CD8-positive, alpha-beta memory T cell (primary cell): ENCODE data around the gene CACNA1D. TPM values are rescaled to one million over a fixed set of nuclear protein-coding genes. Genes with fewer than 3 reads are reported as not detected.

ENCODE experiments used
- CTCF ChIA-PET: fragments of 350-600 bp; sonication (Branson Sonifier 250); formaldehyde crosslinking; loops from one replicate; lab custom pipeline; 2021; ENCODE audit warnings: antibody characterized with exemption; lab: Charles Lee
- POLR2A ChIA-PET: fragments of 350-600 bp; sonication (Branson Sonifier 250); formaldehyde crosslinking; loops from one replicate; lab custom pipeline; 2021; ENCODE audit warnings: antibody characterized with exemption; lab: Charles Lee
- DNase-seq, 5 donors: peaks; one replicate each; pipeline versions ENCODE4 v3.0.0 to v3.0.0-alpha.2; 2020 to 2022; ENCODE audit warnings: mixed read lengths in 1 of 5
- H3K27ac ChIP-seq: one replicate; pipeline ENCODE4 v1.7.0; 2013; ENCODE audit warnings: low read depth, mild to moderate bottlenecking, low read length, moderate library complexity
- H3K27me3 ChIP-seq: 2 replicates; pipeline ENCODE4 v1.7.0; 2013; ENCODE audit warnings: low read length, mild to moderate bottlenecking; ENCODE audit not compliant: insufficient read depth, poor library complexity, severe bottlenecking
- H3K36me3 ChIP-seq: 2 replicates; pipeline ENCODE4 v1.7.0; 2013; ENCODE audit warnings: mild to moderate bottlenecking, low read length, moderate library complexity; ENCODE audit not compliant: insufficient read depth
- H3K4me1 ChIP-seq: 2 replicates; pipeline ENCODE4 v1.7.0; 2013; ENCODE audit warnings: mild to moderate bottlenecking, low read length, moderate library complexity; ENCODE audit not compliant: insufficient read depth
- H3K4me3 ChIP-seq: 2 replicates; pipeline ENCODE4 v1.7.0; 2013; ENCODE audit warnings: mild to moderate bottlenecking, low read length
- H3K9me3 ChIP-seq: 2 replicates; pipeline ENCODE4 v1.7.0; 2013; ENCODE audit warnings: mild to moderate bottlenecking, low read length
- H3K27ac Mint-ChIP-seq, 8 donors: one replicate each; pipeline ENCODE4 v1.8.0; 2020 to 2021; ENCODE audit warnings: mixed read lengths in 8 of 8, mild to moderate bottlenecking in 6 of 8, inconsistent platforms in 3 of 8, moderate library complexity in 3 of 8
- H3K27me3 Mint-ChIP-seq, 2 donors: one replicate each; pipeline ENCODE4 v1.8.0; 2020 to 2021; ENCODE audit warnings: mixed read lengths in 2 of 2, mild to moderate bottlenecking in 1 of 2, moderate library complexity in 1 of 2
- H3K36me3 Mint-ChIP-seq, 3 donors: one replicate each; pipeline ENCODE4 v1.8.0; 2020 to 2021; ENCODE audit warnings: mixed read lengths in 3 of 3, inconsistent platforms in 1 of 3, mild to moderate bottlenecking in 1 of 3
- H3K4me1 Mint-ChIP-seq, 3 donors: one replicate each; pipeline ENCODE4 v1.8.0; 2020 to 2021; ENCODE audit warnings: mixed read lengths in 3 of 3, inconsistent platforms in 1 of 3, mild to moderate bottlenecking in 1 of 3
- H3K4me3 Mint-ChIP-seq, 7 donors: one replicate each; pipeline ENCODE4 v1.8.0; 2020 to 2021; ENCODE audit warnings: mixed read lengths in 7 of 7, mild to moderate bottlenecking in 6 of 7, moderate library complexity in 4 of 7, inconsistent platforms in 2 of 7
- H3K9me3 Mint-ChIP-seq, 5 donors: one replicate each; pipeline ENCODE4 v1.8.0; 2020 to 2022; ENCODE audit warnings: mixed read lengths in 5 of 5, mild to moderate bottlenecking in 3 of 5, moderate library complexity in 2 of 5, inconsistent platforms in 1 of 5
- polyA plus RNA-seq: library from polyadenylated mRNA; unstranded; fragments of 300-500 nt; fragmentation: Illumina TruSeq; gene quantifications from one replicate; pipeline ENCODE4 v1.2.3, GENCODE V29; 2021
- total RNA-seq, 2 experiments: library from RNA; stranded (reverse); gene quantifications; one replicate each; pipeline ENCODE4 v1.2.3, GENCODE V29; 2021

The CACNA1D gene
- total and polyA plus RNA-seq, 3 experiments from 2014 or later: 0.02 to 0.78 (median 0.26) TPM

DNA sequence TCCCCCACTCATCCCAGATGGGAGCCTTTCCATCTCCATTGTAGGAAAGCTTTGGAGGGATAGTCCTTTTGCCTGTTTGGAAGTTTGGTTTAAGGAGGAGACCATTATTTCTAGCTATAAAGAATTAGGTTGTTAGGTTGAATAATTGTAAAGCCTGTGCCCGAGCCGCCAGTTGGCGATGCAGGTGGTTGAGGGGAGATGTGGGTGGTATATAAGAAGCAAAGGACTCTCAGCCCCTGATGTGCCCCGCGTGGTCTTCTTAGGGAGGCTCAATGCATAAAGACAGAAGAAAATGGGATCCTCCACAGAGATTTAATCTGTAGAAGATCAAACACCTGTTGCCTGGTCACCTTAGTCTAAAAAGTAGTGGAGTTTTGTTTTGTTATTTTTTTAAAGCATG, 296.1 kb downstream of the CACNA1D start:
- POLR2A ChIA-PET: no interaction called here
- H3K27ac Mint-ChIP-seq: no peak overlapping the region
- no peak overlapping the region for H3K4me3 Mint-ChIP-seq
- no peaks in the 10 kb centered on the region for H3K4me1 Mint-ChIP-seq
- H3K27ac ChIP-seq: no peak overlapping the region
- no peaks in the 10 kb centered on the region for H3K36me3 ChIP-seq
- CTCF ChIA-PET: no interaction called here
- no peaks in the 10 kb centered on the region for H3K27me3 ChIP-seq
- peaks cover 4 to 16% of the 10 kb centered on the region in 2 donors for H3K27me3 Mint-ChIP-seq
- DNase-seq: no peak
- H3K4me3 ChIP-seq: no peak overlapping the region
- H3K9me3 ChIP-seq: no peaks in the 10 kb centered on the region
- no peaks in the 10 kb centered on the region for H3K36me3 Mint-ChIP-seq
- no peaks in the 10 kb centered on the region for H3K9me3 Mint-ChIP-seq
- no peaks in the 10 kb centered on the region for H3K4me1 ChIP-seq

DNA sequence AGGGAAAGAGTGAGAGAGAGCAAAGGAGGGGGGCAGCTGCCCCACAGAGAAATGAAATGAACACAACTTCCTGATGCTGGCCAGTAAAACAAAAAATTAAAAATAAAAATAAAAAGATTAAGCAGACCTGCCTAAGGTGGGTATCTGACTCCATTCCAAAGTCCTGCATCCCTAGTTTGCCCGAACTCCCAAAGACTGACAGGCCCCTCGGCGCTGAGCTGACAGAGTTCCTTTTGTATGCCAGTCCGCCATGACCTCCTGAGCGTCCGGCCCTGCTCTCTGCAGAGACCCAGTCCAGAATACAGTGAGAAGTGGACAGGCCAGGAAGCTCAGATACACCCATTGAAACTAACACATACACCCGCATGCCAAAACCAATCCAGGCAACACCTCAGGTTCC, 296.9 kb downstream of the CACNA1D start:
- H3K9me3 Mint-ChIP-seq: no peaks in the 10 kb centered on the region
- CTCF ChIA-PET: no interaction called here
- H3K27ac ChIP-seq: no peak overlapping the region
- no peaks in the 10 kb centered on the region for H3K36me3 Mint-ChIP-seq
- H3K27me3 Mint-ChIP-seq: peaks cover 4 to 16% of the 10 kb centered on the region in 2 donors
- H3K4me1 Mint-ChIP-seq: no peaks in the 10 kb centered on the region
- H3K9me3 ChIP-seq: no peaks in the 10 kb centered on the region
- H3K4me3 ChIP-seq: no peak overlapping the region
- H3K36me3 ChIP-seq: no peaks in the 10 kb centered on the region
- POLR2A ChIA-PET: no interaction called here
- H3K4me3 Mint-ChIP-seq: no peak overlapping the region
- no peaks in the 10 kb centered on the region for H3K27me3 ChIP-seq
- no peak overlapping the region for H3K27ac Mint-ChIP-seq
- H3K4me1 ChIP-seq: no peaks in the 10 kb centered on the region
- no peak for DNase-seq

DNA sequence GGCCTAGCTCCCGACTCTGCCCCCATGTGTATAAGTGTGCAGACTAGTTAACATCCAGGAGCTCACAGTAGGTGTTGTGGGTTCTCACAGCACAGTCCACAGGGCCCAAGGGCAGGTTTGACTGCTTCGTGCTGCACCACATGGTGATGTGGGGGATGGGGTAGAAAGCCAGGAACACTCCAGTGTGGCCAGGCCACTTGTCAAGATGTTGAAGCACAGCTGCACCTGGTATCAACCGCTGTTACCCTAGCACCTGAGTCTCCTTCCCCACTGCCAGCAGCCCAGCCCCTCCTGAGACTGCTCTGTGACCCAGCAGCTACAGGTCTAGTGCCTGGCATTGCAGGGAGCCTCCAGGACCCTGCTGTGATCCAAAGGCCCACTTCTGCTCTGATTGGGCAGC, 298.5 kb downstream of the CACNA1D start:
- CTCF ChIA-PET: no interaction called here
- no peaks in the 10 kb centered on the region for H3K36me3 Mint-ChIP-seq
- H3K27ac Mint-ChIP-seq: no peak overlapping the region
- no peak overlapping the region for H3K4me3 Mint-ChIP-seq
- no peaks in the 10 kb centered on the region for H3K9me3 Mint-ChIP-seq
- no peak for DNase-seq
- H3K4me3 ChIP-seq: no peak overlapping the region
- no peaks in the 10 kb centered on the region for H3K27me3 ChIP-seq
- H3K4me1 Mint-ChIP-seq: no peaks in the 10 kb centered on the region
- POLR2A ChIA-PET: no interaction called here
- H3K9me3 ChIP-seq: no peaks in the 10 kb centered on the region
- no peaks in the 10 kb centered on the region for H3K4me1 ChIP-seq
- no peak overlapping the region for H3K27ac ChIP-seq
- H3K27me3 Mint-ChIP-seq: peaks cover 3 to 8% of the 10 kb centered on the region in 2 donors
- H3K36me3 ChIP-seq: no peaks in the 10 kb centered on the region

DNA sequence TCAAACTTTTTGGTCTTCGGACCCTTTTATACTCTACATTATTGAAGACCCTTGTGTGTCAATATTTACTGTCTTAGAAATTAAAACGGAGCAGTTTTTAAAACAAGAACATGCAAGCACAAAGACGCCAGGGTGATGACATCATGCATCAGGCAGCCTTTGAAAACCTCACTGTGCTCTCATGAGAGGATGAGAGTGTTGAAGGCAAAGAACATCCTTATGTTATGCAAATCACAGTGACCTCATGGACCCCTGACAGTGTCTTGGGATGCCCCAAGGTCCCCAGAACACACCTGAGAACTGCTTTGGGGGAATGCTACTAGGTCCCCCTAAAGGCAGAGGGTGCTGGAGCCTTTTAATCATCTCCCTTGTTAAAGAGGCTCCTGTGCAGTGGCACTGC, 300.2 kb downstream of the CACNA1D start:
- no peaks in the 10 kb centered on the region for H3K9me3 Mint-ChIP-seq
- ChIA-PET CTCF (no interaction called here), POLR2A (no interaction called here)
- H3K27me3 ChIP-seq: no peaks in the 10 kb centered on the region
- no peaks in the 10 kb centered on the region for H3K9me3 ChIP-seq
- H3K27ac Mint-ChIP-seq: no peak overlapping the region
- no peak for DNase-seq
- H3K4me1 Mint-ChIP-seq: no peaks in the 10 kb centered on the region
- H3K4me3 Mint-ChIP-seq: no peak overlapping the region
- H3K27me3 Mint-ChIP-seq: peaks cover 1 to 5% of the 10 kb centered on the region in 2 donors
- H3K36me3 Mint-ChIP-seq: no peaks in the 10 kb centered on the region
- H3K4me1 ChIP-seq: no peaks in the 10 kb centered on the region
- H3K27ac ChIP-seq: no peak overlapping the region
- H3K4me3 ChIP-seq: no peak overlapping the region
- no peaks in the 10 kb centered on the region for H3K36me3 ChIP-seq

DNA sequence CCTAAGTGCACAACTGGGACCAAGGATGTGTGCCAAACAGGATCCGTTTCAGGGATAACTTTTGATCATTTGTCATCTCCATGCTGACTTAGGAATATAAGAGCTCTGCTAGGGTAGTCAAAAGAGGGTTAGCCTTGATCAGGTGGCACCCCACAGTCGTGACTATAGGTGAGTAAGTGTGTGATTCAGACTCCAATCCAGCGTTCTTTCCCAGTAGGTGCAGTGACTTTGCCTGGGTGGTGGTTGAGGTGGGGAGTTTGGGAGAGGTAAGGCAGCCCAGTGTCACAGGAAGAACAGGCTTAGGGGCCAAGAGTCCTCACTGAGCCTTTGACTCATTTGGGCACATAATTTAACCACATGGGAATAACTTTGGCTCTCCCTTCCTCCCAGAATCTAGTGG, 300.8 kb downstream of the CACNA1D start:
- H3K27ac Mint-ChIP-seq: no peak overlapping the region
- H3K9me3 ChIP-seq: no peaks in the 10 kb centered on the region
- ChIA-PET POLR2A (no interaction called here), CTCF (no interaction called here)
- H3K27ac ChIP-seq: no peak overlapping the region
- DNase-seq: no peak
- no peak overlapping the region for H3K4me3 ChIP-seq
- H3K36me3 Mint-ChIP-seq: no peaks in the 10 kb centered on the region
- no peaks in the 10 kb centered on the region for H3K36me3 ChIP-seq
- no peaks in the 10 kb centered on the region for H3K27me3 ChIP-seq
- no peaks in the 10 kb centered on the region for H3K4me1 Mint-ChIP-seq
- no peaks in the 10 kb centered on the region for H3K4me1 ChIP-seq
- H3K9me3 Mint-ChIP-seq: no peaks in the 10 kb centered on the region
- H3K27me3 Mint-ChIP-seq: peaks cover 1 to 7% of the 10 kb centered on the region in 2 donors
- H3K4me3 Mint-ChIP-seq: no peak overlapping the region

DNA sequence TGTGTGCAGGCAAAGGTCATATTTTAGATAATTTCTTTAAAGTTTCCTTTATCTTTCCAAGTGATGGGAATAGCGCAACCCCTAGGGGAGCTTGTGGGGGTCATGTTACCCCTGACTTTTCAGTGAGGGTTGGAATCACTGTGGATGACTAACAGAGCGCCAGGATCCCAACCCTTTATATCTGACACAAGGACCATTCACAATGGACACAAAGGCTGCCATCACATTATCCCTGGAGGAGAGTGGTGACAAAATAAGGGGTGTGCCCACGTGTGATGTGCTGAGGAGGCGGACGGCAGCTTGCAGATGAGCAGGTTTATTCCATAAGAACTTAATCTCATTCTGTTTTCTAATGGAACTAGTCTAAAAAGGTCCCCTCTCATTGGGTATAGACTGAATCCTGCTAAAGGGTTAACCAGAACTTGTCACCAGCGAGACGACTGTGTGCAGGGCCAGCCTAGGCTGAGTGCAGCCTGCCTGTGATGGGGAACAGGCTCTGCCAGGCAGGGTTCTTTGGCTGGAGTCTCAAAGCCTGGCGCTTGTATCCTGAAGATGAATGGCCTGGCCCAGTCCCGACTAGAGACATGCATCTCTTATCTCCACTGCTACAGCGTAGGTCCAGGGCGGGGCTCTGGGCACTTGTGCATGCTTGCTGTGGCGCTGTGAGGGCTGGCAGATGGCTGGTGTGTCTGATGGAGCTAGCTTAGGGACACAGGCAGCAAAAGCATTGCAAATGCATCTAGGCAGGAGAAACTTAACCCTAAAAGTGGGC, 301.6 kb downstream of the CACNA1D start:
- Histone ChIP-seq H3K4me3 (no peak overlapping the region), H3K27ac (no peak overlapping the region), H3K9me3 (no peaks in the 10 kb centered on the region), H3K36me3 (no peaks in the 10 kb centered on the region), H3K27me3 (no peaks in the 10 kb centered on the region), H3K4me1 (no peaks in the 10 kb centered on the region)
- Mint-ChIP-seq H3K4me3 (no peak overlapping the region), H3K27me3 (peaks cover 1 to 11% of the 10 kb centered on the region in 2 donors), H3K27ac (no peak overlapping the region), H3K36me3 (no peaks in the 10 kb centered on the region), H3K4me1 (no peaks in the 10 kb centered on the region), H3K9me3 (no peaks in the 10 kb centered on the region)
- CTCF ChIA-PET: no interaction called here
- POLR2A ChIA-PET: no interaction called here
- DNase-seq: no peak

DNA sequence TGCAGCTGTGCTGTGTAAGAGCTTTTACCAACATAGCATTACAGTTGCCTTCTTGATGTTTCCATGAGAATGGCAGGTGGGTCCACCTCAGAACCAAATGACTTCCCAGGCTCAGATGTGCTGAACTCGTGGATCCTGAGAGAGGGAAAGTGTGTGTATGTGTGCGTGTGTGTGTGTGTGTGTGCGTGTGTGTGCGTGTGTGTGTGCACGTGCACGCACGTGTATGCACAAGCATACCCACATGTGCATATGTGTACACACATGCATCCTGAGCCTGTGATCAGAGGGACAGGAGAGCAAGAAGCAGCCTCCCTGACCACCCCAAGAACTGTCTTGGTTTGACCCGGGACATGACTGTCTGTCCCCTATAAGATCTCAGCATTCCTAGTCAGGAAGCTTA, 303.7 kb downstream of the CACNA1D start:
- no peak overlapping the region for H3K4me3 Mint-ChIP-seq
- DNase-seq: no peak
- H3K36me3 ChIP-seq: no peaks in the 10 kb centered on the region
- CTCF ChIA-PET: no interaction called here
- no peaks in the 10 kb centered on the region for H3K9me3 Mint-ChIP-seq
- H3K4me1 ChIP-seq: no peaks in the 10 kb centered on the region
- H3K4me1 Mint-ChIP-seq: no peaks in the 10 kb centered on the region
- POLR2A ChIA-PET: no interaction called here
- peaks cover 0 to 13% of the 10 kb centered on the region in 2 donors for H3K27me3 Mint-ChIP-seq
- H3K9me3 ChIP-seq: no peaks in the 10 kb centered on the region
- no peak overlapping the region for H3K4me3 ChIP-seq
- no peak overlapping the region for H3K27ac ChIP-seq
- H3K27me3 ChIP-seq: no peaks in the 10 kb centered on the region
- H3K27ac Mint-ChIP-seq: no peak overlapping the region
- H3K36me3 Mint-ChIP-seq: no peaks in the 10 kb centered on the region

DNA sequence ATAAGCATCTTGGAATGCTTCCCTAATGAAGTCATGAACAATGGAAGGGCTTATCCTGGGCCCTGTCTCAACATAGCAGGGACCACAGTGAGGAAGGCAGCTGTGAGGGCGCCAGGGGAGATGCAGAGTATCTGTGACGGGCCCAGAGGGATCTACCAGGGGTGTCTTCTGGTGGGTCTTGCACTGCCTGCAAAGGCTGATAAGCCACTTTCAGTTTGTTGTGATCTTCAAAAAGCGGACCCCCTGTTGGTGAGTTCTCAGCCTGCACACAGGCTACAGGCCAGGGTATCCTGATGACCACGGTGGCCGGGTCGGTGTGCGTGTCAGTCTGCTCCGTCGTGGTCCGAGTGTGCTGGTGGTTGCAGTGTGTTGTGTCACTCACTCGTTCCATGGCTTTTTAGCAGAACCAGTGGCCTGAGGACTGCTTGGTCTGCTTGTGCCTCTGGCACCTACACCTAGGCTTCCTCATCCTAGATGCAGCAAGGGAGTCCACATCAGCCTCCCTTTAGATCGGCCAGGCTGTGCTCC, 305.0 kb downstream of the CACNA1D start:
- no peaks in the 10 kb centered on the region for H3K9me3 ChIP-seq

More for the DNA sequence above, 305.0 kb downstream of the CACNA1D start:
- H3K27ac ChIP-seq: no peak overlapping the region
- H3K9me3 Mint-ChIP-seq: no peaks in the 10 kb centered on the region
- DNase-seq: no peak
- no peak overlapping the region for H3K4me3 Mint-ChIP-seq
- no peak overlapping the region for H3K4me3 ChIP-seq
- peaks cover 0 to 8% of the 10 kb centered on the region in 2 donors for H3K27me3 Mint-ChIP-seq
- ChIA-PET POLR2A (no interaction called here), CTCF (no interaction called here)
- no peaks in the 10 kb centered on the region for H3K27me3 ChIP-seq
- no peaks in the 10 kb centered on the region for H3K36me3 Mint-ChIP-seq
- H3K4me1 Mint-ChIP-seq: no peaks in the 10 kb centered on the region
- no peak overlapping the region for H3K27ac Mint-ChIP-seq
- no peaks in the 10 kb centered on the region for H3K36me3 ChIP-seq
- H3K4me1 ChIP-seq: no peaks in the 10 kb centered on the region
